ENCODE data around the gene ZFPL1.

ZFPL1 gene

GRCh38 chr11:65060913-65061408, 23.1 kb upstream of the ZFPL1 start:
- DNase-seq (ENCODE audit: low spot score) = no peak

GRCh38 chr11:65063532-65063931, 20.5 kb upstream of the ZFPL1 start:
- DNase-seq (ENCODE audit: low spot score) = no peak

GRCh38 chr11:65064847-65065240, 19.2 kb upstream of the ZFPL1 start:
- no peak for DNase-seq (ENCODE audit: low spot score)

GRCh38 chr11:65065851-65066250, 18.2 kb upstream of the ZFPL1 start:
- DNase-seq (ENCODE audit: low spot score) = no peak

GRCh38 chr11:65066315-65066714, 17.7 kb upstream of the ZFPL1 start:
- no peak for DNase-seq (ENCODE audit: low spot score)

GRCh38 chr11:65066805-65067291, 17.2 kb upstream of the ZFPL1 start:
- DNase-seq (ENCODE audit: low spot score) = no peak

- DNase-seq (ENCODE audit: low spot score) = no peak
Measured at GRCh38 chr11:65067446-65067845, 16.6 kb upstream of the ZFPL1 start.

GRCh38 chr11:65069217-65069616, 14.8 kb upstream of the ZFPL1 start:
- no peak for DNase-seq (ENCODE audit: low spot score)

- DNase-seq (ENCODE audit: low spot score) = no peak
Measured at GRCh38 chr11:65071907-65072630, 12.0 kb upstream of the ZFPL1 start.

GRCh38 chr11:65072631-65072966, 11.4 kb upstream of the ZFPL1 start:
- no peak for DNase-seq (ENCODE audit: low spot score)

- DNase-seq (ENCODE audit: low spot score) = no peak
Measured at GRCh38 chr11:65077451-65077850, 6.6 kb upstream of the ZFPL1 start.

GRCh38 chr11:65078151-65078550, 5.9 kb upstream of the ZFPL1 start:
- peak; percentile 43 for DNase-seq (ENCODE audit: low spot score)

- no peak for DNase-seq (ENCODE audit: low spot score)
Measured at GRCh38 chr11:65078786-65079342, 5.2 kb upstream of the ZFPL1 start.

GRCh38 chr11:65083134-65083833, 738 bp upstream of the ZFPL1 start:
- DNase-seq (ENCODE audit: low spot score) = no peak

- no peak for DNase-seq (ENCODE audit: low spot score)
Measured at GRCh38 chr11:65084598-65085375, 765 bp downstream of the ZFPL1 start.

- no peak for DNase-seq (ENCODE audit: low spot score)
Measured at GRCh38 chr11:65085446-65085845, 1.4 kb downstream of the ZFPL1 start.

GRCh38 chr11:65086809-65087208, 2.8 kb downstream of the ZFPL1 start:
- no peak for DNase-seq (ENCODE audit: low spot score)

- no peak for DNase-seq (ENCODE audit: low spot score)
Measured at GRCh38 chr11:65087216-65087615, 3.2 kb downstream of the ZFPL1 start.

GRCh38 chr11:65087827-65088226, 3.8 kb downstream of the ZFPL1 start:
- no peak for DNase-seq (ENCODE audit: low spot score)

- no peak for DNase-seq (ENCODE audit: low spot score)
Measured at GRCh38 chr11:65089621-65090020, 5.6 kb downstream of the ZFPL1 start.

- no peak for DNase-seq (ENCODE audit: low spot score)
Measured at GRCh38 chr11:65090628-65091027, 6.6 kb downstream of the ZFPL1 start.

GRCh38 chr11:65095427-65095826, 11.4 kb downstream of the ZFPL1 start:
- no peak for DNase-seq (ENCODE audit: low spot score)

All from AG08396 (cell line).